HG02759 (cell line): ENCODE results near the gene KLK13.

Experiments used
- ATAC-seq: cut with Tn5 transposase; IDR thresholded peaks from one replicate; pipeline ENCODE4 v1.9.1; 2021; ENCODE audit warnings: mild to moderate bottlenecking, moderate library complexity; ENCODE audit not compliant: unreplicated experiment

The KLK13 gene

DNA sequence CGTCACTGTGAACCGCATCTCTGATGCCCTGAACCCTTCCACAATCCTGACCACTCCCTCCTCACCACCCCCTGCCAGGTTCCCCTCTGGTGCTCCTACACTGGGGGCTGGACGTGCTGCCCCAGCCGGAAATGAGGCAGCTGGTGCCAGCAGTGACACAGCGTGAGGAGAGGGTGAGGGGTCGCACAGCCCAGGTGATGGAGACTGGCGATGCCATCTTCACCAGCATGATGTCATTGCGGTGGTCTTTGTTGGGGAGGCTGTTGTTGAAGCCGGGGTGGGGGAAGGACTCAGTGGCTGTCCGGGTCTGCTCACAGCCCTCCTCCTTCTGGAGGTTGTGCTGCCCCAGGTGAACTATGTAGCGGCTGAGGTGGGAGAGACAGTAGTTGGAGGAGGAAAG lies 40.9 kb downstream of the KLK13 start:
- no peak for ATAC-seq

DNA sequence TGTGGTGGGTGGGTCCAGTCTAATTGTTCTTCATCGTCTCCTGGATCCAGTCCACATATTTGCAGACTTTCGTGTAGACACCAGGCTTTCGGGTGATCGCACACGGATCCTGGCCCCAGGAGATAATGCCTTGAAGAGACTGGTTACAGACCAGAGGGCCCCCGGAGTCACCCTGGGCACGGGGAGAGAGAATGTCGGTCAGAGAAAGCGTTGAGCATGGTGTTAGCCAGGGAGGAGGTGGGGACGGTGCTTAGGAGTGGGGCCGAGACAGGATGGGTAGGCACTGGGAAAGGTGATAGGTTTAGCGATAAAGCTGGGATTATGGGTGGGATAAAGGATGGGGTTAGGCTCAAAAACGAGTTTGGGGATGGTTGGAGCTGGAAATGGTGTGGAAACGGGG lies 42.4 kb downstream of the KLK13 start:
- no peak for ATAC-seq

DNA sequence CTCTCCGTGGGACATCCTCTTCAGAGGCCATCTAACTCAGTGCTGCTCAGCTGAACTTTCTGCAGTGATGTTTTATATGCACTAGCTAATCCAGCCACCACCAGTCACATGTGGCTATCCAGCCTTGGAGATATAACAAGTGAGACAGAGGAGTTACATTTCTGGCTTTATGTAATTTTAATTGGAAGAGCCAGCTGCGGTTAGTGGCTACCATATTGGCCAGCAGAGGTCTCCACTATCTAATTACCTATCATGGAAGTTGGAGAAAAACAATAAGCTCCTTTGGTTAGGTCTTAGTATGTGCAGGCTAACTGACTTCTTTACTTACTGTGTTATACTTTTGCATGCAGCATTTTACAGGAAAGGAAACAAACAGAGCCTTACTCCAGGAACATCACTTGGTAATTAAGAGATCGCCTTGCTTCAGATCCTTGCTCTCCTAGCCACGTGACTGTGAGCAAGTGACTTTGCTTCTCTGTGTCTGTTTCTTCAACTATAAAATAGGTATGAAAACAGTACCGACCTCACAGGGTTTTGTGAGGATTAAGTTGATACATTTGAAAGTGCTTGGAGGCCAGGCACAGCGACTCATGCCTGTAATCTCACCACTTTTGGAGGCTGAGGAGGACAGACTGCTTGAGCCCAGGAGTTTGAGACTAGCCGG lies 43.8 kb downstream of the KLK13 start:
- no peak for ATAC-seq

DNA sequence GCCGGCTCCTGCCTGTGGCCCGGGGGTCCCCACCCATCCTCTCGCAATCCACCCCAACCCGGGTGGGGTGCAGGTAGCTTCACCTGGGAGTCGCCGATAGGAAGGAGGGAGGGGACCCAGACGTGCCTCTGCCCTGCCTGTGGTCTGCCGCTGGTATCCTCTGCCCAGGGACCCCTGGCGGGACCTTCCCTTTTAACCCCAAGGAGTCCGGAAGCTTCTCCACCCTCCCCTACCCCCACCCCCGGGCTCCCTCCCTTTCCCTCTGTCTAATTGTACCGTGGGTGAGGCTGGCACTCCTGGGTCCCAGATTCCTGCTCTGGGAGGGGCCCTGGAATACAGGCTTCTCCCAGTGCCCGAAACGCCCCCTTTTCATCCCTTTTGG lies 45.4 kb downstream of the KLK13 start, which contains the start of gene KLK10:
Gene KLK10 (minus strand): TSS at position 166 of the 382 bp plus-strand sequence. CDS start 579 bp downstream, outside the sequence.
- ATAC-seq = no peak

DNA sequence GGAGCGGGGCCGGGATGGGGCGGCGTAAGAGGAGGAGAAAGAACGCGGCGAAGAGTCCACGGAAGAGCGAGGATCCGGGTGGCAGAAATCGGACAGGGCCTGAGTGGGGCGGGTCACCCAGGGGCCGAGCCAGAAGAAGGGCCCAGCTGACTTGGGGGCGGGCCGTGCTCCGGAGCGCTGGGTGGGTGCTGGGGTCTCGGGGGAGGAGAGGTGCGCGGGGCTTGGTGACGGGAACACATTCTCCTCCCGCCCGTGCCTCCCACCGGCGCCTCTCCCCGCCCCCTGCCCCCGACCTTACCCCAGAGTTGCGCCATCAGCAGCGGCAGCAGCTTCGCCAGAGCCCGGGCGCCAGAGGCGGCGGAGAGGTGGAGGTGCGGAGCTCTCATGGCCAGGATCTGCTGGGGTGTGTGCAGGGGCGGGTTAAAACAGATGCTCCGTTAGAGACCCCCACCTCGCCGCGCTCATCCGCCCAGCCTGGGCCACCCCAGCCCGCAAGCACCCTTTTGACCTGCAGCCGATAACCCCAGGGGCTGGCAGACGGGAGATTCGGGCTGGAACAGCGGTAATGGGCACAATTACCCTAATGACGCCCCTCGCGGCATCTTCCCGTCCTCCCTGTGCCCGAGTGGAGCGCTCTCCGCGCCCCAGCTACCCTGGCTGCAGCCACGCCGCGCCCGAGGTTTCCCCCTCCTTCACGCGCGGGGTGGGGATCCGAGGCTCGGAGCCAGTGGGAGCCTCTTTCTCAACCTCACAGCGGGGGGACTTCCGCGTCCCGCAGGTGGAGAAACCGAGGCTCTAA lies 45.9 kb downstream of the KLK13 start:
- ATAC-seq = no peak

DNA sequence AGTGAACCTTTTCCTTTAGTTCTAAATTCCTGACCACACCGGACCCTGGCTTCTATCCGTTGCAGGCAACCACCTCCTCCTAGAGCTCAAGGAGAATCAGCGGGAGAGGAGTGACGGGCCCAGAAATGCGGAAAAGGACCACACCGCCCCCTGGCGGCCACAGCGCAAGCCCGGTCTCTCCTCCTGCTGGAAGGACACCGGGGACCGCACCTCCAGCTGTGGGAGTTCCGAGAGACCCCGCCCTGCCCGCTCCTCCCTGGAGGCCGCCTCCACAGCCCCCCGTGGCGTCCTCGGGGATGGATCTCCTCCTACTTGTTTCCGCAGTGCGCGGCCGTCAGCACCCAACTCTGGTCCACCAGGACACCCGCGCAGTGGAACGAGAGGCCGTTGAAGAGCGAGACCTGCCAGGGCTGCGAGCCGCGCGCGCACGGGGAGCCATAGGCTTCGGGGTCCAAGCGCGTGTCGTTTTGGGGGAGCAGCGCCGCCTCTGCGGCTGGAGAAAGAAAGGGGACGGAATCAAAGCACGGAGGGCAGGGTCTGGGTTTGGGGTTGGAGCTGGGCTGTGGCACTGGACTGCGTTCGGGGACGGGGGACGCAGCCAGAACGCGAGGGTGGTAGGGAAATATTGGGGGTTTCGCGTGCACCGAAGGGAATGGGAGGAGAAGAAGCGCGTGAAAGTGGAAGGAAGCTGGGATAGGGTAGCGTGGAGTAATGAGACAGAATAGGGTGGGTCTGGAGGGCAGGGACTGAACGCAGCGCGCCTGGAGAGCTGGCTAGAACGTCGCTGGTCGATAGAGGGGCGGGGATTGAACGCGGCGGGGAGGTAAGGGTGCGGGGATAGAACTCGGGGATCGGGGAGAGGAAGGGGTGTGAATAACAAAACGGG lies 47.9 kb downstream of the KLK13 start:
- ATAC-seq = no peak

DNA sequence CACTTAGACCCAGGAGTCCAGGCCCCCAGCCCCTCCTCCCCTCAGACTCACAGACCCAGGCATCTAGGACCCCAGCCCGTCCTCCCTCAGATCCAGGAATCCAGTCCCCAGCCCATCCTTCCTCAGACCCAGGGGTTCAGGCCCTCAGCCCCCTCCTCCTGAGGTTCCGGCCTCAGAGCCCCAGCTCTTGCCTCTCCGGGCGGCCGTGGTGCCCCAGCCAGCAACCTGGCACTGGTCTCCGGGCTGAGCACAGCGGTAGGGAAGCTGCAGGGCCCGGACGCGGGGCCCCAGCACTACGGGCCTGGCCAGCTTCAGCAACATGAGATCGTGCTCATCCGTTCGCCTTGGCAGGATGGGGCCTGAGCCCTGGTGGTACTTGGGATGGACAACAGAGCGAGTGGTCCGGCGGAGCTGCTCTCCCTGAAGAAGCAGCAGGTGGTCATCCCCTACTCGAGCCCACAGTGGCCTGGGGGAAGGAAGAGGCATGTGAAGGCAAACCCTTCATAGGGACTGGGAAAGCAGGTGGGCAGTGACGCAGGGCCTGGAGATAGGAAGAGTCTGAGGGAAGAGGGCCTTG lies 49.1 kb downstream of the KLK13 start:
- ATAC-seq = no peak

DNA sequence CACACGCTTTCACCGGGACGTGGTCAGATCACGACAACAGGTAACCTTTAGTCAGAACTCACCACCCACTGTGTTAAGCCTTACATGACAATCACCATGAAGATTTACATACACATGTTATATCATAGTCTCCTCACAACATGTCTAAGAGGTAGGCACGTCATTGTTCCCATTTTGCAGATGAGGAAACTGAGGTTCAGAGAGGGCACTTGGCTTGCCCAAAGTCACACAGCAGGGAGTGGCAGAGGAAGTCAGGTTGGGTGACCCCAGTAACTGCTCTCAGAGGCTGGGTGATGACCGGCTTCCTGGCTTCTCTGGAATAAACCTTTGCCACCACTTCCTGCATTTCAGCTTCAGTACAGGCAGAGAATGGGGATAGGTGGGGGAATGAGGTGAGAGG lies 50.6 kb downstream of the KLK13 start:
- ATAC-seq = no peak

DNA sequence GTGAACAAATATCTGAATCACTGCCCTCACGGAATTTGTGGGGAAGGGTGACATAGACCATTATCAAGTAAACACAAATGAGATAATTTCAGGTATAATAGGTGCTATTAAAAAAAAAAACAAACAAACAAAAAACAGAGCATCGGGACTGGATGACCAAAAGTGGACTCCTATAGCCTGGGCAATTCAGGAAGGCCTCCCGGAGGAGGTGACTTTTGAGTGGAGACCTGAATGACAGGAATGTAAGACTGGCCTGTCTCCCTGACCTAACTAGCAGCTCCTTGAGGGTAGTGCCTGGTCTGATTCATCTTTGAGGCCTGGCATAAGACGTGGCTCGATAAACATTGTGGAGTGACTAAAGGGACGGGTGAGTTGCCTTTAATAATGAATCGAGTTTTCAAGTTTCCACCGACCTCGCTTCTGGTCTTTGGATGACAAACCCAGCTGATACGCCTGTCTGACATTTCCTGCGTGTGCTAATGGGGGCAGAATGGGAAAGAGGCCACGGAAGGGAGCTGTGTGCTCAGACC lies 52.2 kb downstream of the KLK13 start:
- ATAC-seq = no peak

DNA sequence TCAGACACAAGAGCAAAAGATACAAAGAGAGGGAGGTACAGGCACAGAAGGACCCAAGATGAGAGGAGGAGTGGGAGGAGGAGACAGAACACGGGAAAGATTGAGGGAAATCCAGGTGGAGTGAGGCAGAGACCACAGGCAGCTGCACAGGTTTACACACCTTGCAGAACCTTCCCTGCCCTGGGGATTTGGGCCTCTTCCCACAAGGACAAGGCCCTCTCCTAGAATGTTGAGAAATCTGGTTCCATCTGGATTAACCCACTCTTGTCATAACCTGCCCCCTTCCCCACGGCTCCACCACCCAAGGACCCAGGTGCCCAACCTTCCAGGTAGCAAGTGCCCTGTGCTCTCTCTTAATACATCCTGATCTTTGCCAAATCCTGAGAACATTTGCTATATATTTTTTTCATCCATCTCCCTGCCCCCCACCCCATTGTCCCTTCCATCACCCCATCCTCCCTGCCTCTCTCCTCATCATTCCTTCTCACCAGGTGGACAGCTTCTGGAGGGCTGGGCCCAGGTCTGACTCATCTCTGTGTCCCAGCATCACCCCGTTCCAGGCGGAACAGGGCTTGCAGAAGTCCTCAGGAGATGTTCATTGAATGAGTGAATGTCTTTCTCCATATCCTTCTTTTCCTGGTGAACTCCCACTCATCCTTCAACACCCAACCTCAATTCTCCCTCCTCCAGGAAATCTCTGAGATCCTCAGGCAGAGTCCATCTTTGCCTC lies 54.7 kb downstream of the KLK13 start:
- ATAC-seq = no peak

DNA sequence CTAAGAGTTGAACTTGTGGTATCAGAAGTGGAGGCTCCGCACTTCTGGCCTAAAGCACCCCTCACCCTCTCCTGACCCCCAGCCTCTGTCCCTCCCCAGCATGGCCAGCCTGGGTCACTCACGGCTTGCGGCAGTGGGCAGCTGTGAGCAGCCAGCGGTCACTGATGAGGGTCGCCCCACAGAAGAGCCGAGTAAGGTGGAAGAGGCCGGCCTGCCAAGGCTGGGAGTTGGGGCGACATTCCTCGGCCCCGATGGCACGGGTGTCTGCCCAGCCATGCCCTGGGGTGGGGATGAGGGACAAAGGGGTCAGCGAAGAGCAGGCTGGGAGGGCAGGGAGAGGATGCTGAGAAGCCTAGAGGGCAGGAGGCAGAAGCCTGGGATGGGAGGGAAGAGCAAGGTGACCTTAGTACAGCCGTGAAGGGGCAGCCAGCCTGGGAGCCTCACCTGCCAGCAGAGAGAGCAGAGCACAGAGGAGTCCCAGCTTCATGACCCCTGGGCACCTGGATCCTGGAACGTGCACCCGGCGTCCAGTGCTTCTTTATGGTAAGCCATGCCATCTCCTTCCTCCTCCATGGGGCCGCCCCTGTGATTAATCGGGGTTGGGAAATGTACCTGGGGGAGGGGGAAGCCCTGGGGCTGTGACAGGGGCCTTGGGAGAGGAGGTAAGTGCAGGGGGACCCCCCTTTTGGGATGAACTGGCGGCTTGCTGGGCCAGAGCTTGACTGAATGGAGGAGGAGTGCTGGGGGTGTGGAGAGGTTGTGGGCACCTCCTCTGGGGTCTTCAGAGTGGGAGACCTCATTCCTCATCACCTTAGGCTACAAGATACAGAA lies 55.6 kb downstream of the KLK13 start:
- no peak for ATAC-seq

DNA sequence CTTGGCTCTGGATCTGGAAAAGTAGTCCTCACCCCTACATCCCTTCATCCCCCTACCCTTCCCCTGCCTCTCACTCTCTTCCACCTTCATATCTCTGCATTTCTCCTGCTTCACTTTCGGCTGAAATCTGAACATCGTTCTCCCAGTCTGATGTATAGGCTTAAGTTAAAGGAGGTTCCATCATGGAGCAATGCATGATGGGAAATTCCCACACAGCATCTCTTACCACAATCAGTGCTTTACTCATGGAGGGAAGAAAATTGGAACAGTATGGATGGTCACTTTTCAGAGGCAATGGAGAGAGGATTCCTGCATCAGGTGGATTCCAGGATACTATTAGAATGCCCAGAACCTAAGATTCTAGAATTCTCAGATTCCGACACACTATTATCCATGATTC lies 57.4 kb downstream of the KLK13 start:
- ATAC-seq = no peak

DNA sequence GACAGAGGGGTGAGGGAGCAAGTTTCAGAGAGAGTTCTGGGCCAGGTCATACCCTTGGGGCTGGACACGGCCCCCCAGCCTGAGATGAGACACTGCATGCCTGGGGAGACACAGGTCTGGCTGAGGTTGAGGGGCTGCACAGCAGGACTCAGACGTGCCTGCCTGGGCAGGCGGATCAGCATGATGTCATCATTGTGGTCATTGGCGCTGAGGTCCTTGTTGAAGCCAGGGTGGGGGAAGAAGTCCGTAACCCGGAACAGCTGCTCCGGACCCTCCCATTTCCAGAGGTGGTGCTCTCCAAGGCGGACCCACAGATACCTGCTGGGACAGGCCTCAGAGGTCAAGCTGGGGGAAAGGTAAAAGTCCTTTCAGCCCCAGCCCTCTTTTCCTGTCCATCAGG lies 58.5 kb downstream of the KLK13 start:
- no peak for ATAC-seq
